ENCODE measurements around the gene KRTAP5-11. TPM values are rescaled to one million over a fixed set of nuclear protein-coding genes. Genes with fewer than 3 reads are reported as not detected.
"Not testable (repeated sequence)": the region's sequence is repeated elsewhere in the genome, so short reads cannot be mapped to it uniquely, and the experiment has no call there.

KRTAP5-11 gene, protein sequence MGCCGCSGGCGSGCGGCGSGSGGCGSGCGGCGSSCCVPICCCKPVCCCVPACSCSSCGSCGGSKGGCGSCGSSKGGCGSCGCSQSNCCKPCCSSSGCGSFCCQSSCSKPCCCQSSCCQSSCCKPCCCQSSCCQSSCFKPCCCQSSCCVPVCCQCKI
- under 1 TPM in 2 of 5 donors, not detected in 3; 0.33 to 0.37 TPM for polyA plus RNA-seq (ENCODE audit: insufficient read depth in 1 of 5, insufficient read length in 5 of 5, low replicate concordance in 1 of 5)
- long read RNA-seq, donor 1: 0 reads
- long read RNA-seq, donor 2: 0 reads
- long read RNA-seq, donor 3: 0 reads
- long read RNA-seq, donor 4: 0 reads
- long read RNA-seq, donor 5: 0 reads
- long read RNA-seq, donor 6: 0 reads
- long read RNA-seq, donor 7: 0 reads
- long read RNA-seq, donor 8: 0 reads

DNA sequence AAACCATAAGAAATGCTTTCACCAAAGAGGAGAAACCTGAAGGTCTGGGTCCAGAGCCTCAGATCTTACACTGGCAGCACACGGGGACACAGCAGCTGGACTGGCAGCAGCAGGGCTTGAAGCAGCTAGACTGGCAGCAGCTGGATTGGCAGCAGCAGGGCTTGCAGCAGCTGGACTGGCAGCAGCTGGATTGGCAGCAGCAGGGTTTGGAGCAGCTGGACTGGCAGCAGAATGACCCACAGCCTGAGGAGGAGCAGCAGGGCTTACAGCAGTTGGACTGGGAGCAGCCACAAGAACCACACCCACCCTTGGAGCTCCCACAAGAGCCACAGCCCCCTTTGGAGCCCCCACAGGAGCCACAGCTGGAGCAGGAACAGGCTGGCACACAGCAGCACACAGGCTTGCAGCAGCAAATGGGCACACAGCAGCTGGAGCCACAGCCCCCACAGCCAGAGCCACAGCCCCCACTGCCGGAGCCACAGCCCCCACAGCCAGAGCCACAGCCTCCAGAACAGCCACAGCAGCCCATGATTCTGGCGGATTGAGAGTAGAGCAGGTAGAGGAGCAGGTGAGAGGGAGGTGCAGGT, at the start of gene KRTAP5-11:
Gene KRTAP5-11 (minus strand): TSS at position 567 of the 587 bp plus-strand sequence. CDS start 38 bp downstream, at position 529.
- DNase-seq: no peak

DNA sequence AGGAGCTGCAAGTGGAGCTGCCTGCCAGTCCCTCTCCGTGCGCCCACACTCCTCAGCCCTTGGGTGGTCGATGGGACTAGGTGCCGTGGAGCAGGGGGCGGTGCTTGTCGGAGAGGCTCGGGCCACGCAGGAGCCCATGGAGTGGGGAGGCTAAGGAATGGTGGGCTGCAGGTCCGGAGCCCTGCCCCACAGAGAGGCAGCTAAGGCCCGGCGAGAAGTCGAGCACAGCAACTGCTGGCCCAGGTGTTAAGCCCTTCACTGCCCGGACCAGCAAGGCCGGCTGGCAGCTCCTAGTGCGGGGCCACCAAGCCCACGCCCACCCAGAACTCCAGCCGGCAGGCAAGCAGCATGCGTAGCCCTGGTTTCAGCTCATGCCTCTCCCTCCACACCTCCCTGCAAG, 48.9 kb upstream of the KRTAP5-11 start:
- DNase-seq: not testable (repeated sequence)

DNA sequence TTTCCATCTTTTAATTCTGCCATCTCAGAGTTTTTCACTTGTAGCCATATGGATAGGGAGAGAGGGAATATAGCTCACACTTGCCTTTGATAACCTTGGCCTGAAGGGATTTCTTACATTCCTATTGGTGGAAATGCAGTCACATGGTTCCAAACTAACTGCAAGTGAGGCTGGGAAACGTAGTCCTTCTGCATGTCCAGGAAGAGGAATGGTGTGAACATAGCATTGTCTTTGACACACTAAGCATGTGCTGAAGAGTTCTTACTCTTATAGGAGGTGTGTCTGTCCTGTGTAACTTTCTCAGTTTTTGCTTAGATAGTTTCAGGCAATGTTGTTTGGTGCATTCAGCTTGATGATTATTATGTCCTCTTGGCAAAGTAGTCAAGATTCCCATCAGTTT, 47.4 kb upstream of the KRTAP5-11 start:
- not testable (repeated sequence) for DNase-seq

DNA sequence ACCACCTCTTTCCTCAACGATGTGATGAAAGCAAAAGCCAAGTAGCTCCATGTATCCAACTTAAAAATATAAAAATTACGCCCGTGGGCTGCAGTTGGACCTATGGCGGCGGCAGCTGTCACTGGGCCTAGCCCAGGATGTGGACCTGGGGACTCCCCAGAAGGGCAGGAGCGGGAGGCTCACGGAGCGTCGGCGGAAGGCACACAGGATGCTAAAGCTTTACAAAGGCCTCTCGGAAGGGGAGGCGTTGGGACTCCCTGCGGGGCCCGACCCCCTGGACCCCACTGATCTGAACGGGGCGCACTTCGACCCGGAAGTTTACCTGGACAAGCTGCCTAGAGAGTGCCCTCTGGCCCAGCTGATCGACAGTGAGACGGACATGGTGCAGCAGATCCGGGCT, 46.3 kb upstream of the KRTAP5-11 start:
- not testable (repeated sequence) for DNase-seq

DNA sequence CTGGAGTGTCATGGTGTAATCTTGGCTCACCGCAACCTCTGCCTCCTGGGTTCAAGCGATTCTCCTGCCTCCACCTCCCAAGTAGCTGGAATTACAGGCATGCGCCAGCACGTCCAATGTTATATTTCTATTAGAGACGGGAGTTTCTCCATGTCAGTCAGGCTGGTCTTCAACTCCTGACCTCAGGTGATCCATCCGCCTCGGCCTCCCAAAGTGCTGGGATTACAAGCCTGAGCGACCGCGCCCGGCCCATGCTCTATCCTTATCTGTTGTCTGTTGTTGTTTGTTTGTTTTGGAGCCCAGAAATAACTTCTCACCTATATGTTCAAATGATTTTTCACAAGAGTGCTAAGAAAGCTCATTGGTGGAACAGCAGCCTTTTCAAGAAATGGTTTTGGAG, 40.6 kb upstream of the KRTAP5-11 start:
- DNase-seq: not testable (repeated sequence)

DNA sequence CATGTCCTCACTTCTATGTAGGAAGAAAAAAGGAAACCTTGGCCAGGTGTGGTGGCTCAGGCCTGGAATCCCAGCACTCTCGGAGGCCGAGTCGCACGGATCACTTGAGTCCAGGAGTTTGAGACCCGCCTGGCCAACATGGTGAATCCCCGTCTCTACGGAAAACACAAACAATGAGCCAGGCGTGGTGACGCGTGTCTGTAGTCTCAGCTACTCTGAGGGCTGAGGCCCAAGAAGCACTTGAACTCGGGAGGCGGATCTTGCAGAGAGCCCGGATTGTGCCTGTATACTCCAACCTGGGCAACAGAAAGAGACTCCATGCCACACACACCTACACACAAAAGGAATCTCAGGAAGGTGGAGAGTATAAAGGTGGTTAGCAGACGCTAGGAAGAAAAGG, 39.9 kb upstream of the KRTAP5-11 start:
- not testable (repeated sequence) for DNase-seq

DNA sequence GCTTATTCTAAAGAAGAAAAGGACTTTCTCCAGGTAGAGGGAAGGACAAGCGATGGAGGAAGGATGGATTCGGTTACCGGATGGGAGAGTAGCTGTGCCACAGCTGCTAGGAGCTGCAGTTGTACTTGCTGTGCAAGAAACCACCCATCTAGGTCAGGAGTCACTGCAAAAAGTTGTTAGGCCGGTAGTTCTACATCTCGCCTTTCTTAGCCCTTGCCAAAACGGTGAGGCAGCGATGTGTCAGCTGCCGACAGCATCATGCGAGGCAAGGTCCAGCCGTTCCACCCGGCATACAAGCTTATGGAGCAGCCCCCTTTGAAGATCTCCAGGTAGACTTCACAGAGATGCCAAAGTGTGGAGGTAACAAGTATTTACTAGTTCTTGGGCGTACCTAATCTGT, 32.3 kb upstream of the KRTAP5-11 start:
- DNase-seq: peak; percentile 20 to 28

DNA sequence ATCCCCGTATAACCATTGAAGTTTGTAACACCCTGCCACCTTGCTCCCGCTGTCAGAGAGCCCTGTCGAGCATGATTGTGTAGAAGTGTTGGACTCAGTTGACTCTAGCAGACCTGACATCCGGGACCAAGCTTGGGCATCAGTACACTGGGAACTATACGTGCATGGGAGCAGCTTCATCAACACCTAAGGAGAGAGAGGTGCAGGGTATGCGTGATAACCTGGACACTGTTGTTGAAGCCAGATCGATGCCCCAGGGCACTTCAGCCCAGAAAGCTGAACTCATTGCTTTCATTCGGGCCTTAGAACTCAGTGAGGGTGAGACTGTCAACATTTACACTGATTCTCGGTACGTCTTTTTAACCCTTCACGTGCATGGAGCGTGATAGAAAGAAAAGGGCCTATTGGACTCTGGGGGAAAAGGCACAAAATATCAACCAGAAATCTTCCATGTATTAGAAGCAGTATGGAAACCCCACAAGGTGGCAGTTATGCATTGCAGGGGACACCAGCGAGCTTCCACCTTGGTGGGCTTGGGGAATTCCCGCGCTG, 31.8 kb upstream of the KRTAP5-11 start:
- not testable (repeated sequence) for DNase-seq

DNA sequence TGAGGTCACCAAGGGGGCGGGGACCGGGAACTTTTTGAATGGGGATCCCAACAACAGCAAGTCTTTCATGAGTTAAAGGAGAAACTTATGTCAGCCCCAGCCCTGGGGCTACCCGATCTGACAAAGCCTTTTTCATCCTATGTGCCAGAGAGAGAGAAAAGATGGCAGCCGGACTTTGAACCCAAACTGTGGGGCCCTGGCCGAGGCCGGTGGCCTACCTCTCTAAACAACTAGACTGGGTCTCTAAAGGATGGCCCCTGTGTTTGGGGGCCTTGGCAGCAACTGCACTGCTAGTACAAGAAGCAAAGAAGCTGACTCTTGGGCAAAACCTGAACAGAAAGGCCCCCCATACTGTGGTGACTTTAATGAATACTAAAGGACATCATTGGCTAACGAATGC, 31.3 kb upstream of the KRTAP5-11 start:
- DNase-seq: not testable (repeated sequence)

DNA sequence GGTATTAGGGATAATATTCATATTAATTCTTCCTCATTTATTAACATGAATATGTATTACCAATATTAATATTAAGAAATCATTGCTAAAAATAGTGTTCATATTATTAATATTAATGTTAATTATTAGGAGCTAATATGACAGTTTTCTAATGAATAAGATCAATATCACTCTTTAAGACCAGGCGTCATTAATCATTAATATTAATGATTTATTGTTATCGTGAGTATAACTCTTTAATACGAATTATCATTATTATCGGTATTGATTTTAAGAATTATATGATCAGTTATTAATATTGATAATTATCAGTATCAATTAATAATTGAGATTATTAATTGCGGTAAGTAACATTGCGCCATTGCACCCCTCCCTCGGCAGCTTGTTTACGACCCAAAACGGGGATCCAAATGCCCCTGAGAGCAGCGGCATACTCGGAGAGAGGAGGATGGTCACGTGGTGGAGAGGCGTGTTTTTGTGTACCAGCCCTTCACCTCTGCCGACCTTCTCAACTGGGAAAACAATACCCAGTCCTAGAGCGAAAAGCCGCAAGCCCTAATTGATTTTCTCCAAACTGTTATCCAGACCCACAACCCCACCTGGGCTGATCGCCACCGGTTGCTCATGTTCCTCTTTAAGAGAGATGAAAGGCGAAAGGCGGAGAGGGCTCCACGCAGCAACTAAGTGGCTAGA, 28.7 kb upstream of the KRTAP5-11 start:
- not testable (repeated sequence) for DNase-seq

DNA sequence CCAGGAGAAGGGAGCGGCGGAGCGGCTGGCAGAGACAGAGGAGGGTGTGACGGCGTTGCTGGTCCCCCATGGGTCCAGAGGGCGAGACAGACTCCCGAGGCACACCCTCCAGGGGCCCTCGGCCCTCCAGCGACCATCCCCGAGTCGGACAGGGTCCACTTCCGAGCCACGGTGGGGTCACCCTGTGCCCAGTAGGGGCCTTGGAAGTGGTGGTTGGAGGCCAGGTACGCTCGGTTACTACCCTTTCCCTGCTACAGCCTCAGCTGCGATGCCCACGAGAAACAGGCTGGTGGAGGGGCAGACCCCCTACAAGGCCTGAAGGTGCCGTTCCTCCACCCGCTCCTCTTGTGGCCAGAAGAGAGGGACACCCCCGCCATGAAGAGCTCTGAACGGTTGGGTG, 25.6 kb upstream of the KRTAP5-11 start:
- DNase-seq: not testable (repeated sequence)

DNA sequence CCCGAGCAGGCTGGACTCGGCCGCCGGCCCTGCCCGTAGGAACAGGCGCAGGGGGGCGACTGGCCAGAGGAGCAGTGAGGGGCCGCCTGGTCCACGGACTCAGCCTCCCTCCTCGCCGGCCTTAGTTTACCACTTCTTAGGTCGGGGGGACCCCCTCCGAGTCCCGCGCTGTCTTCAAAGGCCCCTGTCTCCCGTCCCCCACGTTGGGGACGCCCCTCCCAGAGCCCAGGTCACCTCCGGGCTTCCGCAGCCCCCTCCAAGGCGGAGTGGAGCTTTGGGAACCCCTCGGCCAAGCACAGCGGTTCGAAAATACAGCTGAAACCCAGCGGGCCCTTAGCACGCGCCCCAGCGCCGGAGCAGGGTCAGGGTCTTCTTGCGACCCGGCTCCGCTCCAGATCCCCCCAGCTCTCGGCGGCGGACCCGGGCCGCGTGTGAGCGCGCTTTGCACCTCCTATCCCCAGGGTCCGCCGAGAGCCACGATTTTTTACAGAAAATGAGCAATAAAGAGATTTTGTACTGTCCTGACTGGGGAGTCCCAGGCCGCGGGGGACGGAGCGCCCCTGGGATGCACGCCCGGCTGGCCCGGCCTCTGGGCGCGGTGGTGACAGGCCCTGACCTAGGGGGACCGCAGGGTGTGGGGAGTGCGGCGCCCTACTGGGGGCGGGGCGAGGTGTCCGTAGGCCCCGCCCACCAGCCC, 25.0 kb upstream of the KRTAP5-11 start:
- DNase-seq: not testable (repeated sequence)

DNA sequence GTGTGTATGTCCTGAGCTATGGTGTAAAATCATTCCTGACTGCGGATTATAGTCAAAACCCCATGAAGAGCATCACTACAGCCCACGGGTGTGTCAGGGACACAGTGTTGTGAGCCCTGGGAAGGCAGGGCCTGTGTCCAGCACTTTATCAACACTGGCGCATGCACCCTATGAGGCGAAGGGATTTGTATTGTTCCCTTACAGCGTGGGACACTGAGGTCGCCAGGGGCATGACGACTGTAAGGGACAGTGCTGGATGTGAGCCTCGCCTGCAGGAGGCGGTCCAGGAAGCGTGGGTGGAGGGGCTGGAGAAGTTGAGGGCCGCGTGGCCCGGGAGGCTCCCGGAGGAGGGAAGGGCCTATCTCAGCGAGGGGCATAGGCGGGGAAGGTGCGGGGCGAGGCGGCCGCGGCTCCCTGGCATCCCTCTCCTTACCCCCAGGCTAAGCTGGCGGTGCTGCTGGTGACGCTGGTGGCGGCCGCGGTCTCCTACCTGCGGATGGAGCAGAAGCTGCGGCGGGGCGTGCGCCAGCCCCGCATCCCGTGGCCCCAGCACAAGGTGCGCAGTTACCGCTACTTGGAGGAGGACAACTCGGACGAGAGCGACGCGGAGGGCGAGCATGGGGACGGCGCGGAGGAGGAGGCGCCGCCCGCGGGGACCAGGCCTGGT, 24.3 kb upstream of the KRTAP5-11 start:
- DNase-seq: not testable (repeated sequence)

DNA sequence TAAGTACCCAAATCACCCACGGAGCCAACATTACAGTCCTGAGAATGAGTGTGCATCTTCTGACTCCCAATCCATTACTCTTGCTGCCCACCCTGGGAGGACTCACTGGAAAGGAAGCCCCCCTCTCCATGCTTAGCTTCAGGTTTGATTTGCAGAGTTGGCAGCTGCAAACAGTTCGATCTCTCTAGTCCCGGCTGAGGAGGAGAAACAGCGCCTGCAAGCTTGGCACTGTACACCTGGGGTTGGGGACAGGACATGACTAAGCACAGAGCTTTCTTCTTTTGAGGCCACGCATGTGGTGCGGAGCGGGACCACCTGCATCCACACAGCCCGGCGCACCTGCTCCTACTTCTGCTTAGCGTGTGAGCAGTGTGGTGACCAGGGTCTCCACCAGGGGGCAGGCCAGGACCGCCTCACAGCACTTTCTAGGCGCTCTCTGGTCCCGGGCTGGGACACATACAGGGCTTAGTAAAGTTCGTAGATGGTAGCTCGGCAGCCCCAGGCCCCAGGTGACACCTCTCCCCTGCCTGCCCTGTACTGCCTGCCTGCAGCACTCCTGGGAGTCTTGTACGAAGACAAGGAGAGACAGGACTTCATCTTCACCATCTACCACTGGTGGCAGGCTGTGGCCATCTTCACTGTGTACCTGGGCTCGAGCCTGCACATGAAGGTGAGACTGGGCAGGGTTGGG, 22.3 kb upstream of the KRTAP5-11 start:
- not testable (repeated sequence) for DNase-seq

DNA sequence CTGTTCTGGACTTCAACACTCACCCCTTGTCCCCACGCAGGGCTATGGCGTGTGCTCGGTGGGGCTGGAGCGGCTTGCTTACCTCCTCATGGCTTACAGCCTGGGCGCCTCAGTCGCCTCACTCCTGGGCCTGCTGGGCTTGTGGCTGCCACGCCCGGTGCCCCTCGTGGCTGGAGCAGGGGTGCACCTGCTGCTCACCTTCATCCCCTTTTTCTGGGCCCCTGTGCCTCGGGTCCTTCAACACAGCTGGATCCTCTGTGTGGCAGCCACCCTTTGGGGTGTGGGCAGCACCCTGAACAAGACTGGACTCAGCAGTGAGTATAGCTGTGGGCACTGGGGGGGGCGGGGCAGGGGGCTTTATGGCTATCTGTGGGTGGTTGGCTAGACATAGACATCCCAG, 20.5 kb upstream of the KRTAP5-11 start:
- DNase-seq: not testable (repeated sequence)

DNA sequence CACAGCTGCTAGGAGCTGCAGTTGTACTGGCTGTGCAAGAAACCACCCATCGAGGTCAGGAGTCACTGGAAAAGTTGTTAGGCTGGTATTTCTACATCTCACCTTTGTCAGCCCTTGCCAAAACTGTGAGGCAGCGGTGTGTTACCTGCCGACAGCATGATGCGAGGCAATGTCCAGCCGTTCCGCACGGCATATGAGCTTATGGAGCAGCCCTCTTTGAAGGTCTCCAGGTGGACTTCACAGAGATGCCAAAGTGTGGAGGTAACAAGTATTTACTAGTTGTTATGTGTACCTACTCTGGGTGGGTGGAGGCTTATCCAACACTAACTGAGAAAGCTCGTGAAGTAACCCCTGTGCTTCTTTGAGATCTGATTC, 6.9 kb upstream of the KRTAP5-11 start:
- not testable (repeated sequence) for DNase-seq

DNA sequence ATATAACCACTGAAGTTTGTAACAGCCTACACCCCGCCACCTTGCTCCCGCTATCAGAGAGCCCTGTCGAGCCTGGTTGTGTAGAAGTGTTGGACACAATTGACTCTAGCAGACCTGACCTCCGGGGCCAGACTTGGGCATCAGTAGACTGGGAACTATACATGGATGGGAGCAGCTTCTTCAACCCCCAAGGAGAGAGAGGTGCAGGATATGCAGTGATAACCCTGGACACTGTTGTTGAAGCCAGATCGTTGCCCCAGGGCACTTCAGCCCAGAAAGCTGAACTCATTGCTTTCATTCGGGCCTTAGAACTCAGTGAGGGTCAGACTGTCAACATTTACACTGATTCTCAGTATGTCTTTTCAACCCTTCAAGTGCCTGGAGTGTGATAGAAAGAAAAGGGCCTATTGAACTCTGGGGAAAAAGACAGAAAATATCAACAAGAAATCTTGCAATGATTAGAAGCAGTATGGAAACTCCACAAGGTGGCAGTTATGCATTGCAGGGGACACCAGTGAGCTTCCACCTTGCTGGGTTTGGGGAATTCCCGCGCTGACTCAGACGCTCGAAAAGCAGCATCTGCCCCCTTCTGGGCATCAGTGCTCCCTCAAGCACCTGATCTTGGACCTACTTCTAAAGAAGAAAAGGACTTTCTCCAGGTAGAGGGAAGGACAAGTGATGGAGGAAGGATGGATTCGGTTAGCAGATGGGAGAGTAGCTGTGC, 6.3 kb upstream of the KRTAP5-11 start:
- DNase-seq: not testable (repeated sequence)

DNA sequence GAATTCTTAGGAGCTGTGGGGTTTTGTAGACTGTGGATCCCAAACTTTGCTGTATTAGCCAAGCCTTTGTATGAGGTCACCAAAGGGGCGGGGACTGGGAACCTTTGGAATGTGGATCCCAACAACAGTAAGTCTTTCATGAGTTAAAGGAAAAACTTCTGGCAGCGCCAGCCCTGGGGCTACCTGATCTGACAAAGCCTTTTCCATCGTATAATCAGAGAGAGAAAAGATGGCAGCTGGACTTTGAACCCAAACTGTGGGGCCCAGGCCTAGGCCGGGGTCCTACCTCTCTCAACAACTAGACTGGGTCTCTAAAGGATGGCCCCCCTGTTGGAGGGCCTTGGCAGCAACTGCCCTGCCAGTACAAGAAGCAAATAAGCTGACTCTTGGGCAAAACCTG, 5.6 kb upstream of the KRTAP5-11 start:
- DNase-seq: not testable (repeated sequence)

DNA sequence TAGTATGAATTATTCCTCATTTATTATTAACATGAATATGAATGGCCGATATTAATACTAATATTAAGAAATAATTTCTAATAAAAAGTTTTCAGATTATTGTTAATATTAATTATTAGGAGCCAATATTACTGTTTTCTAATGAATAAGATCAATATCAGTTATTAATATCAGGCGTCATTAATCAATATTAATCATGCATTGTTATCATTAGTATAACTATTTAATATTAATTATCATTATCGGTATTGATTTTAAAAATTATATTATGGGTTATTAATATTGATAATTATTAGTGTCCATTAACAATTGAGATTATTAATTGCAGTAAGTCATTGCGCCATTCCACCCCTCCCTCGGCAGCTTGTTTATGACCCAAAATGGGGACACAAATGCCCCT, 3.0 kb upstream of the KRTAP5-11 start:
- not testable (repeated sequence) for DNase-seq

DNA sequence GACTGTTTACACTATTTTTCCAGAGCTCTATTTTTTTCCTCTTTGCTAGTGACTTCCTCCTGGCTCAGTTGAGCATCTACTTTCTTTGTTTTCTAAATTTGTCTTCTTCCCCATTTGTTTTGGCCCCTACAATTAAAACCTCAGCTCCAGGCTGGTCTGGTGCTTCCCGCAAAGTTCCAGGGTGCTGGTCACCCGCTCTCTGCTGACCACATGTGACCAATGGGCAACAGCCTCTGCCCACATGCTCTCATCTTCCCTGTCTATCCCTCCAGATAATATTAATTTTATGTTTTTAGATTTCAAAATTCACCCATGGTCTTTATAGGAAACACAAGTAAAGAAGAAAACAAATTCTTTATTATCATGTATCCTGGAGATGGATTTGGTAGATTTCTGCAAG, 294 bp upstream of the KRTAP5-11 start:
- not testable (repeated sequence) for DNase-seq
